22Rv1 (cell line): ENCODE results near the gene SAMD3.
"Not testable (repeated sequence)": the region's sequence is repeated elsewhere in the genome, so short reads cannot be mapped to it uniquely, and the experiment has no call there.

Experiments used
- H3K27ac ChIP-seq: fragments of 450-650 bp; 2 replicates; pipeline ENCODE4 v1.5.1; 2017
- ZFX ChIP-seq: fragments of 450-650 bp; IDR thresholded peaks from 2 replicates; pipeline ENCODE4 v1.6.1; 2017; ENCODE audit warnings: antibody characterized with exemption, borderline replicate concordance
- TF ChIP-seq, protein P1 (sequence below): fragments of 450-650 bp; IDR thresholded peaks from 2 replicates; pipeline ENCODE4 v1.5.1; 2017; ENCODE audit warnings: mild to moderate bottlenecking

SAMD3 gene

DNA sequence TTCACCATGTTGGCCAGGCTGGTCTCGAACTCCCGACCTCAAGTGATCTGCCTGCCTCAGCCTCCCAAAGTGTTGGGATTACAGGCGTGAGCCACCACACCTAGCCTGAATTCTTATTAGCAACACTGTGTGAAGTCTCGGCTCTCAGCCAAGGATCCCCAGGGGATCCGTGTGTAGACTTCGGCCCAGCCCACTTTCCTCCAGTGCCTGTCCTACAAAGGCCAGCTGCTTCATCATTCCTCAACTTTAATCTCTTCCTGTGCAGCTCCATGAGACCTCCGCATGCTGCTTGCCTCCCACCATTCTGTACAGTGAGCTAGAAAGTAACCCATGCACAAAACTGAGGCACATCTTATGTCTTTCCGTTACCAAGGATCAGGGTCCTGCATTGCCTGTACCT is 71.8 kb downstream of the SAMD3 start:
- H3K27ac ChIP-seq = no peak overlapping the region
- TF ChIP-seq, protein P1, sequence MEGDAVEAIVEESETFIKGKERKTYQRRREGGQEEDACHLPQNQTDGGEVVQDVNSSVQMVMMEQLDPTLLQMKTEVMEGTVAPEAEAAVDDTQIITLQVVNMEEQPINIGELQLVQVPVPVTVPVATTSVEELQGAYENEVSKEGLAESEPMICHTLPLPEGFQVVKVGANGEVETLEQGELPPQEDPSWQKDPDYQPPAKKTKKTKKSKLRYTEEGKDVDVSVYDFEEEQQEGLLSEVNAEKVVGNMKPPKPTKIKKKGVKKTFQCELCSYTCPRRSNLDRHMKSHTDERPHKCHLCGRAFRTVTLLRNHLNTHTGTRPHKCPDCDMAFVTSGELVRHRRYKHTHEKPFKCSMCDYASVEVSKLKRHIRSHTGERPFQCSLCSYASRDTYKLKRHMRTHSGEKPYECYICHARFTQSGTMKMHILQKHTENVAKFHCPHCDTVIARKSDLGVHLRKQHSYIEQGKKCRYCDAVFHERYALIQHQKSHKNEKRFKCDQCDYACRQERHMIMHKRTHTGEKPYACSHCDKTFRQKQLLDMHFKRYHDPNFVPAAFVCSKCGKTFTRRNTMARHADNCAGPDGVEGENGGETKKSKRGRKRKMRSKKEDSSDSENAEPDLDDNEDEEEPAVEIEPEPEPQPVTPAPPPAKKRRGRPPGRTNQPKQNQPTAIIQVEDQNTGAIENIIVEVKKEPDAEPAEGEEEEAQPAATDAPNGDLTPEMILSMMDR = no peak
- TF ChIP-seq ZFX = no peak

DNA sequence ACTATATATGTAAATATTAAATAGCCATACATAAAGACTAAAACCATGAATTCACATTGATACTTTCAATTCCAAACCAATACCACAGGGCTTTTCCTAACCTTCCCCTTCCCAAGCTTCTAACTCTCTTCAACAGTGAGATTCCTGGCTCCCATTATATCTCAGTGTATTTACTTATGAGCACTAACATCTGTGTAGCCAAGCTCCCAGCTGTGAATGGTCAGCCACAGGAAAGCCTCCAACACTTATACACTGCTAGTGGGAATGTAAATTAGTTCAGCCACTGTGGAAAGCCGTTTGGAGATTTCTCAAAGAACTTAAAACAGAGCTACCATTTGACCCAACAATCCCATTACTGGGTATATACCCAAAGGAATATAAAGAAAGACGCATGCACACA is 73.7 kb downstream of the SAMD3 start:
- H3K27ac ChIP-seq = not testable (repeated sequence)

DNA sequence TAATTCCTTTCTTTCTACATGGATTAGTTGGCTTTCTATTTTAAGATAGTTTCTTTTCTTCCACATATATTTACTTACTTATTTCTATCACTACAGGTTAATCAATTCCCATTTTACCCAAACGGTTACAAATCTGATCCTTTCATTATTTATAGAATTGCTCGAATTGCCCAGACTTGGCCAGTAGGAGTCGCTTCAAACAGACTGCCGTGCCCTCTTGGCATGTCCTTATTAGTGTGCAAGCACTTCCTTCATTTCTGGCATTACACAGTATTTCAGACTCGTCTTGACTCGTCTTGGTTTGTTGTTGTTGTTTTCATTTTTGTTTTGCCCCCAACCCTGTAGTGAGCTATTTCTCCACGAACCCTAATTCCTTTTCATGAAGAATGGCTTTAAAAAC is 74.6 kb downstream of the SAMD3 start:
- no peak for TF ChIP-seq ZFX
- TF ChIP-seq, protein P1 = peak; percentile 55
- H3K27ac ChIP-seq = no peak overlapping the region

DNA sequence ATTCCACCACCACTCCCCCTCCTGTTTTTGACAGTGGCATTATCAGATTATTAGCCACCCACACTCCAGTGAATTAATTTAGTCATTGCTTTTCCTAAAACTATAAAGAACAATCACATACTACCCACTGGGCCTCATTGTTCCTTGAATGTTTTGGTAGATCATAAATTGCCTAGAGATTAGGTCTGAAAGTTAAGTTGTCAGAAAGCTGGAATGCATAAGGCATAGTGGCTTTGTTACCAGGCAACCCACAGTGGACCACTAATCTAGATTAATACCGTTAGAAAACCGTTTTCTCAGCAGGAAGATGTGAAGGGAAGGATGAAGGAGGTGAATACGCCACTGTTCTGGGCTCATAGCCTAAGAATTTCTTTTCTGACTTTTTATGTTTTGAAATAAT is 75.6 kb downstream of the SAMD3 start:
- H3K27ac ChIP-seq = no peak overlapping the region
- TF ChIP-seq, protein P1 = no peak
- no peak for TF ChIP-seq ZFX

DNA sequence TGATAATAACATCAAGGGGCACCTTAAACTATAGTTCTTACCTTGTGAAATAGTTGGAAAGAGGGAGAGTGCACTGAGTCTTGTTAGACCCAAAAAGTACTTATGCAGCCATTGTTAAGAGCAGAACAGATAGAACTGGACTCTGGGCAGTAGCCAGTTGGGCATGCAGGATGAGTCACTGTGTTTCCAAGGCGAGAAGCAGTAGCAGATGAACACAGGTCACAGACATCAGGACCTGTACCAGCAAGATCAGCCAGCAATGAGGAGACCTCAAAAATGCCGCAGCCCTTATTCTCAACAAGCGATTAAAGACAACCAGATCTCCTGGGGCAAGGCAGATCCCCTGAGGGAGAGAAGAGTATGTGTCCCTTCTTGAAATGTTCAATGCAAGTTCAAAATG is 79.0 kb downstream of the SAMD3 start:
- TF ChIP-seq ZFX = no peak
- TF ChIP-seq, protein P1 = no peak

DNA sequence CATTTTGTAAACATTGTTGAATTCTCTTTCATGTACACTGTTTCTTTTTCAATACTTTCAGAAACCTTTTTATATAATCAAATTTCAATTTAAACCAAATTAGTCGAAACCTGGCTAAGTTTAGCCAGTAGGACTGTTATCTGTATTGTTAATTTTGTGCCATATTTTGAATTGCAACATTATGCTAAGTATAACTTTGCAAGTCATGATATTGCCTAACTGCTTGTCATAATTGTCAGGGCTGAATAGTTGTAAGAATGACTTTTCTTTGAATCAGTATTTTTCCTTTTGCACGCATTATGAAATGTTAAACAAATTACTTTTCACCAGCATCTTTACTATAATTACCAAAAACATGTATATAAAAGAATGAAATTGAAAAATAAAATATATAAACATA is 82.7 kb downstream of the SAMD3 start:
- H3K27ac ChIP-seq = no peak overlapping the region
- TF ChIP-seq, protein P1 = no peak
- TF ChIP-seq ZFX = no peak

More for the DNA sequence above, 79.0 kb downstream of the SAMD3 start:
- no peak overlapping the region for H3K27ac ChIP-seq

DNA sequence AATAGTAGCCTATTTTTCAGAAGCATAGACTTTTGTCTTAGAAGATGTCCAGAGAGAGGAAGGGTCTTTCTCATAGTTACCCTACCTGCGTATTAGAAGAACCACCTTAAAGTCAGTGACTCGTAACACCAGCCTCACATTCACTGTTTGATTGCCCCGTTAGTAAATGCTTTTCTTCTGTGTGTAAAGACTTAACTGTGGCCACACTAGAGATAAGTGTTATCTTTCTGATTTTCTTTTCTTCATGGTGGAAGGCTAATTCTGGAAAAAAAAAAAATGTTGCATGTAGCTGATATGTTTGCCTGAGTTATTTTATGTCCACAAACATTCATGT is 83.9 kb downstream of the SAMD3 start:
- TF ChIP-seq ZFX = no peak
- TF ChIP-seq, protein P1 = no peak

DNA sequence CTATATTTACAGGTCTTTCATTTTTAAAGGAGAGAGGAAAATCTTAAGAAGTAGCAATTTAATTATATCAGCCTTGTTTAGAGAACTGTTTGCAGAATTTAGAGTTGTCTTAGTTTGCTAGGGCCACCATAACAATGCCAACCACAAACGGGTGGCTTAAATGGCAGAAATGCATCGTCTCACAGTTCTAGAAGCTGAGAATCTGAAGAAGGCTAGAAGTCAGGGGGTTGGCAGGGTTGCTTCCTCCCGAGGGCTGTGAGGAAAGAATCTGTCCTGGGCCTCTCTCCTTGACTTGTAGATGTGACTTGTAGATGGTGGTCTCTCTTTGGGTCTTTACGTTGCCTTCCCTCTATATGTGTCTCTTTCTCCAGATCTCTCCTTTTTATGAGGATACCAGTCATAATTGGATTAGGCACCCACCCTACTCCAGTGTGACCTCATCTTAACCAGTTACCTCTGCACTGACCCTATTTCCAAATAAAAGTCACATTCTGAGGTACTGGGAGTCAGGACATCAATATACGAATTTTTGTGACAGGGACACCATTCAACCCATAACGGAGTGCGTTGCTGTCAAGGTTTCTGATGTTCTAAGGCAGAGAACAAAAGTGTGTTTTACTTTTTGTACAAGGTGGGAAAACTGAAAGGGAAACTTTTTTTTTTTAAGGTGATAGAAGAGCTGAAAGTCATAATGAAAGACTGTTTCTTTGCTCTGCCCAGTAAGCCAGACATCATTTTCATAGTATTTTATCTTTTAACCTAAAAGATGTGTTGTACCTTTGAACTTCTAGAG is 84.4 kb downstream of the SAMD3 start:
- TF ChIP-seq, protein P1 = no peak
- TF ChIP-seq ZFX = no peak
- H3K27ac ChIP-seq = no peak overlapping the region

More for the DNA sequence above, 83.9 kb downstream of the SAMD3 start:
- H3K27ac ChIP-seq = no peak overlapping the region
